AG09309 (cell line): ENCODE measurements around the gene PREX1.

Source experiments
- DNase-seq: peaks from one replicate; pipeline ENCODE4 v3.0.0-alpha.2; 2010; ENCODE audit warnings: low read depth
- H3K4me3 ChIP-seq: 2 replicates; pipeline ENCODE4 v1.5.1; 2011; ENCODE audit warnings: mild to moderate bottlenecking, low read depth, low read length, moderate library complexity; ENCODE audit not compliant: control insufficient read depth
- CTCF ChIP-seq: IDR thresholded peaks from 2 replicates; pipeline ENCODE4 v1.5.1; 2011; ENCODE audit warnings: mild to moderate bottlenecking, low read depth, low read length, inconsistent platforms; ENCODE audit not compliant: insufficient read depth, control insufficient read depth; ENCODE audit errors: missing control alignments

Gene PREX1

GRCh38 chr20:48805716-48806115, 22.1 kb downstream of the PREX1 start:
- no peak for TF ChIP-seq CTCF
- DNase-seq: no peak
- no peak overlapping the region for H3K4me3 ChIP-seq

GRCh38 chr20:48805286-48805685, 22.5 kb downstream of the PREX1 start:
- DNase-seq: no peak
- no peak overlapping the region for H3K4me3 ChIP-seq
- TF ChIP-seq CTCF: no peak

- no peak for DNase-seq
- no peak overlapping the region for H3K4me3 ChIP-seq
- TF ChIP-seq CTCF: no peak
Observed at GRCh38 chr20:48804300-48804980, 23.4 kb downstream of the PREX1 start.

GRCh38 chr20:48803176-48804053, 24.4 kb downstream of the PREX1 start:
- no peak overlapping the region for H3K4me3 ChIP-seq
- no peak for TF ChIP-seq CTCF
- no peak for DNase-seq

- no peak for DNase-seq
- no peak for TF ChIP-seq CTCF
- no peak overlapping the region for H3K4me3 ChIP-seq
Observed at GRCh38 chr20:48802647-48803046, 25.2 kb downstream of the PREX1 start.

GRCh38 chr20:48802216-48802615, 25.6 kb downstream of the PREX1 start:
- H3K4me3 ChIP-seq: no peak overlapping the region
- DNase-seq: no peak
- no peak for TF ChIP-seq CTCF
